WTC11 (cell line): ENCODE measurements around the gene GNL1. TPM values are rescaled to one million over a fixed set of nuclear protein-coding genes. Genes with fewer than 3 reads are reported as not detected.

Experiments
- ATAC-seq: fragments of 200-7000 bp; cut with Tn5 transposase; 2 replicates; pipeline ENCODE4 v1.10.0; 2021; ENCODE audit warnings: mild to moderate bottlenecking, moderate library complexity
- CTCF ChIA-PET: fragments of 300-600 bp; sonication (Branson Sonifier 250); formaldehyde crosslinking; loops from one replicate; lab custom pipeline; 2021; ENCODE audit warnings: antibody characterized with exemption; lab: Charles Lee
- POLR2A ChIA-PET: fragments of 350-600 bp; sonication (Branson Sonifier 250); formaldehyde crosslinking; loops from one replicate; lab custom pipeline; 2021; ENCODE audit warnings: antibody characterized with exemption; lab: Charles Lee
- DNase-seq: peaks from one replicate; pipeline ENCODE4 v3.0.0; 2021; ENCODE audit warnings: low spot score
- H3K27ac Mint-ChIP-seq: 2 replicates; pipeline ENCODE4 v1.8.0; 2021; ENCODE audit warnings: mixed read lengths
- H3K27me3 Mint-ChIP-seq: 2 replicates; pipeline ENCODE4 v1.8.0; 2021; ENCODE audit warnings: low read depth, mild to moderate bottlenecking, moderate library complexity, mixed read lengths
- H3K36me3 Mint-ChIP-seq: 2 replicates; pipeline ENCODE4 v1.8.0; 2021; ENCODE audit warnings: mixed read lengths
- H3K4me1 Mint-ChIP-seq: 2 replicates; pipeline ENCODE4 v1.8.0; 2022; ENCODE audit warnings: mixed read lengths
- H3K4me3 Mint-ChIP-seq: 2 replicates; pipeline ENCODE4 v1.8.0; 2021; ENCODE audit warnings: mild to moderate bottlenecking, moderate library complexity, mixed read lengths
- H3K9me3 Mint-ChIP-seq: 2 replicates; pipeline ENCODE4 v1.8.0; 2021; ENCODE audit warnings: mixed read lengths
- FOXK1 ChIP-seq: sonication (generic); formaldehyde crosslinking; IDR thresholded peaks from 2 replicates; pipeline ENCODE4 v1.8.0; 2022; ENCODE audit warnings: mild to moderate bottlenecking, moderate library complexity, missing genetic modification reagents
- FOXP1 ChIP-seq: sonication (generic); formaldehyde crosslinking; IDR thresholded peaks from 2 replicates; pipeline ENCODE4 v1.8.0; 2022; ENCODE audit warnings: missing genetic modification reagents, mild to moderate bottlenecking, moderate library complexity, borderline replicate concordance
- GRHL2 ChIP-seq: fragments of 250-450 bp; sonication (Bioruptor Pico); IDR thresholded peaks from 2 replicates; pipeline ENCODE4 v1.8.0; 2022; ENCODE audit warnings: mild to moderate bottlenecking, moderate library complexity; ENCODE audit not compliant: insufficient replicate concordance, severe bottlenecking
- HMGA2 ChIP-seq: fragments of 250-450 bp; sonication (Bioruptor Pico); IDR thresholded peaks from 2 replicates; pipeline ENCODE4 v1.4.0; 2021; ENCODE audit warnings: mild to moderate bottlenecking, moderate library complexity
- IRF1 ChIP-seq: sonication (generic); formaldehyde crosslinking; IDR thresholded peaks from 2 replicates; pipeline ENCODE4 v1.8.0; 2023; ENCODE audit warnings: missing genetic modification reagents
- IRF2 ChIP-seq: sonication (generic); formaldehyde crosslinking; IDR thresholded peaks from 2 replicates; pipeline ENCODE4 v1.8.0; 2022; ENCODE audit warnings: low read depth, missing genetic modification reagents, borderline replicate concordance
- NFYB ChIP-seq: sonication (generic); formaldehyde crosslinking; conservative IDR thresholded peaks from 2 replicates; pipeline ENCODE4 v1.8.0; 2022; ENCODE audit warnings: low read depth, missing genetic modification reagents
- STAT6 ChIP-seq: sonication (generic); formaldehyde crosslinking; conservative IDR thresholded peaks from 2 replicates; pipeline ENCODE4 v1.8.1; 2023; ENCODE audit warnings: mild to moderate bottlenecking, low read depth, missing genetic modification reagents, moderate library complexity
- TEAD4 ChIP-seq: sonication (generic); formaldehyde crosslinking; IDR thresholded peaks from 2 replicates; pipeline ENCODE4 v1.8.0; 2022; ENCODE audit warnings: mild to moderate bottlenecking, missing genetic modification reagents
- TP53 ChIP-seq: sonication (generic); formaldehyde crosslinking; IDR thresholded peaks from 2 replicates; pipeline ENCODE4 v1.8.1; 2023; ENCODE audit warnings: mild to moderate bottlenecking, missing genetic modification reagents
- ZNF219 ChIP-seq: sonication (generic); formaldehyde crosslinking; IDR thresholded peaks from 2 replicates; pipeline ENCODE4 v1.8.0; 2023; ENCODE audit warnings: missing genetic modification reagents, mild to moderate bottlenecking, borderline replicate concordance
- ZNF281 ChIP-seq: sonication (generic); formaldehyde crosslinking; IDR thresholded peaks from 2 replicates; pipeline ENCODE4 v1.8.0; 2023; ENCODE audit warnings: mild to moderate bottlenecking, missing genetic modification reagents
- ZNF396 ChIP-seq: fragments of 250-450 bp; sonication (Bioruptor Pico); IDR thresholded peaks from 2 replicates; pipeline ENCODE4 v1.8.0; 2021; ENCODE audit warnings: mild to moderate bottlenecking, moderate library complexity, borderline replicate concordance
- ZNF423 ChIP-seq: fragments of 250-450 bp; sonication (Bioruptor Pico); IDR thresholded peaks from 2 replicates; pipeline ENCODE4 v2.1.2; 2022; ENCODE audit warnings: mild to moderate bottlenecking, moderate library complexity
- total RNA-seq: library from RNA; stranded (reverse); gene quantifications from 3 replicates; pipeline ENCODE4 v1.2.3, GENCODE V29; 2021
- TF ChIP-seq, protein P1 (sequence below): sonication (generic); formaldehyde crosslinking; IDR thresholded peaks from 2 replicates; pipeline ENCODE4 v1.8.1; 2023; ENCODE audit warnings: mild to moderate bottlenecking, missing genetic modification reagents, borderline replicate concordance
- TF ChIP-seq, protein P2 (sequence below): sonication (generic); formaldehyde crosslinking; IDR thresholded peaks from 2 replicates; pipeline ENCODE4 v1.8.1; 2022; ENCODE audit warnings: low read depth, mild to moderate bottlenecking, moderate library complexity, missing genetic modification reagents, borderline replicate concordance

The GNL1 gene
- total RNA-seq, 1 experiment from 2014 or later, result 85.7 TPM

GRCh38 chr6:30590509-30590908 is 34.2 kb upstream of the GNL1 start (continued):
- TF ChIP-seq STAT6 (no peak), ZNF219 (CRISPR knock-in tag) (no peak)

DNA sequence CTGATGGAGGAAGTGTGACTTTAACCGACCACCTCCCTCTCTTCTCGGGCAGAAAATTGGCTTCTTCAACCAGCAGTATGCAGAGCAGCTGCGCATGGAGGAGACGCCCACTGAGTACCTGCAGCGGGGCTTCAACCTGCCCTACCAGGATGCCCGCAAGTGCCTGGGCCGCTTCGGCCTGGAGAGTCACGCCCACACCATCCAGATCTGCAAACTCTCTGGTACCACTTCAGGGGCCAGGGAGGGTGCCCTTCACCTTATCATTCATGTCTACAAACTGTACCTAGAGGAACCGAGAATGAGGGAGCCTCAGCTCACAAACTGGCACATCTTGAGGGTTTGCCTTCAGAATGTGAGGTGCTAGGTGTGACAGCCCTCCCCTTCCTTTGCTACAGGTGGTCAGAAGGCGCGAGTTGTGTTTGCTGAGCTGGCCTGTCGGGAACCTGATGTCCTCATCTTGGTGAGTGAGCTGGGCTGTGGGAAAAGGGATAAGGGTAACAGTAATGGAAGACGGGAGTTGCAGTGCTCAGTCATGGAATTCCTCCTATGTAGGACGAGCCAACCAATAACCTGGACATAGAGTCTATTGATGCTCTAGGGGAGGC is 33.6 kb upstream of the GNL1 start:
- DNase-seq (no peak), ATAC-seq (no peak)
- H3K4me1 Mint-ChIP-seq, result no peaks in the 10 kb centered on the region
- TF ChIP-seq HMGA2 (CRISPR knock-in tag) (no peak), ZNF396 (CRISPR knock-in tag) (no peak), TP53 (CRISPR knock-in tag) (no peak), IRF2 (no peak), IRF1 (CRISPR knock-in tag) (no peak), TEAD4 (CRISPR knock-in tag) (no peak), ZNF281 (CRISPR knock-in tag) (no peak), GRHL2 (CRISPR knock-in tag) (no peak), FOXK1 (CRISPR knock-in tag) (no peak), FOXP1 (CRISPR knock-in tag) (no peak), ZNF423 (no peak), NFYB (CRISPR knock-in tag) (no peak)
- TF ChIP-seq, protein P1, sequence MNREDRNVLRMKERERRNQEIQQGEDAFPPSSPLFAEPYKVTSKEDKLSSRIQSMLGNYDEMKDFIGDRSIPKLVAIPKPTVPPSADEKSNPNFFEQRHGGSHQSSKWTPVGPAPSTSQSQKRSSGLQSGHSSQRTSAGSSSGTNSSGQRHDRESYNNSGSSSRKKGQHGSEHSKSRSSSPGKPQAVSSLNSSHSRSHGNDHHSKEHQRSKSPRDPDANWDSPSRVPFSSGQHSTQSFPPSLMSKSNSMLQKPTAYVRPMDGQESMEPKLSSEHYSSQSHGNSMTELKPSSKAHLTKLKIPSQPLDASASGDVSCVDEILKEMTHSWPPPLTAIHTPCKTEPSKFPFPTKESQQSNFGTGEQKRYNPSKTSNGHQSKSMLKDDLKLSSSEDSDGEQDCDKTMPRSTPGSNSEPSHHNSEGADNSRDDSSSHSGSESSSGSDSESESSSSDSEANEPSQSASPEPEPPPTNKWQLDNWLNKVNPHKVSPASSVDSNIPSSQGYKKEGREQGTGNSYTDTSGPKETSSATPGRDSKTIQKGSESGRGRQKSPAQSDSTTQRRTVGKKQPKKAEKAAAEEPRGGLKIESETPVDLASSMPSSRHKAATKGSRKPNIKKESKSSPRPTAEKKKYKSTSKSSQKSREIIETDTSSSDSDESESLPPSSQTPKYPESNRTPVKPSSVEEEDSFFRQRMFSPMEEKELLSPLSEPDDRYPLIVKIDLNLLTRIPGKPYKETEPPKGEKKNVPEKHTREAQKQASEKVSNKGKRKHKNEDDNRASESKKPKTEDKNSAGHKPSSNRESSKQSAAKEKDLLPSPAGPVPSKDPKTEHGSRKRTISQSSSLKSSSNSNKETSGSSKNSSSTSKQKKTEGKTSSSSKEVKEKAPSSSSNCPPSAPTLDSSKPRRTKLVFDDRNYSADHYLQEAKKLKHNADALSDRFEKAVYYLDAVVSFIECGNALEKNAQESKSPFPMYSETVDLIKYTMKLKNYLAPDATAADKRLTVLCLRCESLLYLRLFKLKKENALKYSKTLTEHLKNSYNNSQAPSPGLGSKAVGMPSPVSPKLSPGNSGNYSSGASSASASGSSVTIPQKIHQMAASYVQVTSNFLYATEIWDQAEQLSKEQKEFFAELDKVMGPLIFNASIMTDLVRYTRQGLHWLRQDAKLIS (CRISPR knock-in tag), result no peak
- TF ChIP-seq, protein P2, sequence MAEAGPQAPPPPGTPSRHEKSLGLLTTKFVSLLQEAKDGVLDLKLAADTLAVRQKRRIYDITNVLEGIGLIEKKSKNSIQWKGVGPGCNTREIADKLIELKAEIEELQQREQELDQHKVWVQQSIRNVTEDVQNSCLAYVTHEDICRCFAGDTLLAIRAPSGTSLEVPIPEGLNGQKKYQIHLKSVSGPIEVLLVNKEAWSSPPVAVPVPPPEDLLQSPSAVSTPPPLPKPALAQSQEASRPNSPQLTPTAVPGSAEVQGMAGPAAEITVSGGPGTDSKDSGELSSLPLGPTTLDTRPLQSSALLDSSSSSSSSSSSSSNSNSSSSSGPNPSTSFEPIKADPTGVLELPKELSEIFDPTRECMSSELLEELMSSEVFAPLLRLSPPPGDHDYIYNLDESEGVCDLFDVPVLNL (CRISPR knock-in tag), result no peak
- CTCF ChIA-PET, result interaction anchor here (0.9 to 1.3 kb wide), 3 partner anchors 45 to 108 kb away, joined by 3 to 5 read pairs (median 4); no protein-coding TSS in a partner anchor
- POLR2A ChIA-PET, result interaction anchor here (0.9 to 1.4 kb wide), 2 partner anchors 9 to 22 kb away, joined by 3 to 8 read pairs; no protein-coding TSS in a partner anchor
- no peak overlapping the region; the same call in 1 of the 2 replicates for H3K27ac Mint-ChIP-seq
- no peak overlapping the region for H3K4me3 Mint-ChIP-seq
- no peaks in the 10 kb centered on the region for H3K9me3 Mint-ChIP-seq
- no peaks in the 10 kb centered on the region for H3K27me3 Mint-ChIP-seq
- H3K36me3 Mint-ChIP-seq, result peaks cover 76% of the 10 kb centered on the region
